COLO668 (cell line): ENCODE results near the gene USO1.

Source experiments
- DNase-seq: peaks from one replicate; lab custom pipeline; 2025; ENCODE audit not compliant: unreplicated experiment; lab: John Stamatoyannopoulos, UW

USO1 gene

GRCh38 chr4:75841641-75842520, 117.5 kb downstream of the USO1 start:
- DNase-seq: peak; percentile 11

GRCh38 chr4:75843596-75843995, 119.2 kb downstream of the USO1 start:
- DNase-seq: no peak

- DNase-seq: no peak
Measured at GRCh38 chr4:75844151-75844662, 119.8 kb downstream of the USO1 start.

- no peak for DNase-seq
Measured at GRCh38 chr4:75845992-75846391, 121.6 kb downstream of the USO1 start.

- peak; percentile 28 for DNase-seq
Measured at GRCh38 chr4:75848171-75848760, 123.9 kb downstream of the USO1 start.

- DNase-seq: no peak
Measured at GRCh38 chr4:75848891-75849290, 124.5 kb downstream of the USO1 start.

GRCh38 chr4:75849461-75849860, 125.1 kb downstream of the USO1 start:
- DNase-seq: no peak

GRCh38 chr4:75858721-75859120, 134.3 kb downstream of the USO1 start:
- DNase-seq: no peak

- DNase-seq: no peak
Measured at GRCh38 chr4:75860606-75861005, 136.2 kb downstream of the USO1 start.
